Fibroblast of lung (primary cell): ENCODE results near the gene RASL11B.

Experiments used
- EZH2 ChIP-seq: IDR thresholded peaks from 2 replicates; pipeline ENCODE4 v1.5.1; 2012; ENCODE audit warnings: low read length, control low read depth, mild to moderate bottlenecking; ENCODE audit errors: missing control alignments
- TF ChIP-seq, protein P1 (sequence below), 2 donors: IDR thresholded peaks in 1 of 2; conservative IDR thresholded peaks in 1 of 2; 1 replicate in 1 of 2; 2 replicates in 1 of 2; pipeline ENCODE4 v1.5.1; 2011 to 2012; ENCODE audit warnings: low read length in 2 of 2, control low read depth in 1 of 2, inconsistent platforms in 1 of 2, low read depth in 1 of 2, mild to moderate bottlenecking in 1 of 2

DNA sequence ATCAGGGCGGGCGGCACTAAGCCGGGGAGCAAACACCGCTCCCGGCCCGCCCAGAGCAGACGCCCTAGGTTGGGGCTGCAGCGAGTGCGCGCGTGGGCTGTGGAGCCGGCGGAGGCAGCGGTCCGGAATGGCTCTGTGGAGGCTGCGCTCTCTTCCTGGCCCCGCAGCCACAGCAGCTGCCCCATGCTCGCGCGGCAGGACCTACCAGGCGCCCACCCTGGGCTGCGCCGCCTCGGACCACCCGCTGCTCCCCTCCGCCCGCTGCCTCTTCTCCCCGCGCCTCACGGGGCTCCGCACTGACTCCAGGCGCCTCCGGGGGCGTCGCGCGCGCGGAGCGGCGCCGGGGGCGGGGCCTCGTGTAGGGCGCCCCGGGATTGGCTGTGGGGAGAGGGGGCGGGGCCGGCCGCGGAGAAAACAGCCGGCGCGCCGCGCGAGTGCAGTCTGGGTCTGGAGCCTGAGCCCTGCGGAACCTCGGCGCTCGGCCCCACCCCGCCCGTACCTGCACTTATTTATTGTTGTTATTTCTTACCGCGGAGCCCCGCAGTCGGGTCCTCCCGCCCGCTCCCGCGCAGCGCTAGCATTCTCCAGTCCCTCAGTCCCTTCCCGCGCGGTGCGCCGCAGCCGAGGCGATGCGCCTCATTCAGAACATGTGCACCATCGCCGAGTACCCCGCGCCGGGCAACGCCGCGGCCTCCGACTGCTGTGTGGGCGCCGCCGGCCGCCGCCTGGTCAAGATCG, at the start of gene RASL11B:
- TF ChIP-seq EZH2: no peak
- TF ChIP-seq, protein P1, sequence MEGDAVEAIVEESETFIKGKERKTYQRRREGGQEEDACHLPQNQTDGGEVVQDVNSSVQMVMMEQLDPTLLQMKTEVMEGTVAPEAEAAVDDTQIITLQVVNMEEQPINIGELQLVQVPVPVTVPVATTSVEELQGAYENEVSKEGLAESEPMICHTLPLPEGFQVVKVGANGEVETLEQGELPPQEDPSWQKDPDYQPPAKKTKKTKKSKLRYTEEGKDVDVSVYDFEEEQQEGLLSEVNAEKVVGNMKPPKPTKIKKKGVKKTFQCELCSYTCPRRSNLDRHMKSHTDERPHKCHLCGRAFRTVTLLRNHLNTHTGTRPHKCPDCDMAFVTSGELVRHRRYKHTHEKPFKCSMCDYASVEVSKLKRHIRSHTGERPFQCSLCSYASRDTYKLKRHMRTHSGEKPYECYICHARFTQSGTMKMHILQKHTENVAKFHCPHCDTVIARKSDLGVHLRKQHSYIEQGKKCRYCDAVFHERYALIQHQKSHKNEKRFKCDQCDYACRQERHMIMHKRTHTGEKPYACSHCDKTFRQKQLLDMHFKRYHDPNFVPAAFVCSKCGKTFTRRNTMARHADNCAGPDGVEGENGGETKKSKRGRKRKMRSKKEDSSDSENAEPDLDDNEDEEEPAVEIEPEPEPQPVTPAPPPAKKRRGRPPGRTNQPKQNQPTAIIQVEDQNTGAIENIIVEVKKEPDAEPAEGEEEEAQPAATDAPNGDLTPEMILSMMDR (conservative IDR thresholded peaks at IDR 0.05 in 1 of 2, IDR thresholded peaks at IDR 0.05 in 1 of 2; ENCODE audit: low read depth in 1 of 2, low read length in 2 of 2): no peak
